ENCODE data around the gene SLC36A1. TPM values are rescaled to one million over a fixed set of nuclear protein-coding genes. Genes with fewer than 3 reads are reported as not detected.
A peak's percentile ranks its signal among the peaks of the same experiment; 100 is the strongest.

Gene SLC36A1
- total RNA-seq, 1 donor from 2014 or later, result 19.9 TPM

GRCh38 chr5:151449297-151449696 is 1.9 kb downstream of the SLC36A1 start:
- Histone ChIP-seq H3K4me1 (no peaks in the 10 kb centered on the region), H3K27me3 (no peaks in the 10 kb centered on the region), H3K27ac (no peak overlapping the region), H3K9me3 (no peaks in the 10 kb centered on the region), H3K4me3 (peak overlapping the region; percentile 2 to 83), H3K36me3 (no peaks in the 10 kb centered on the region)
- DNase-seq (ENCODE audit: low spot score in 2 of 2), result no peak
- intact Hi-C loops (cut with DNase I), result loop anchor here (10.0 kb wide), 1 partner anchor 194 kb away; the partner anchor contains the start of gene GM2A
- TF ChIP-seq CTCF (IDR thresholded peaks at IDR 0.05), result no peak

DNA sequence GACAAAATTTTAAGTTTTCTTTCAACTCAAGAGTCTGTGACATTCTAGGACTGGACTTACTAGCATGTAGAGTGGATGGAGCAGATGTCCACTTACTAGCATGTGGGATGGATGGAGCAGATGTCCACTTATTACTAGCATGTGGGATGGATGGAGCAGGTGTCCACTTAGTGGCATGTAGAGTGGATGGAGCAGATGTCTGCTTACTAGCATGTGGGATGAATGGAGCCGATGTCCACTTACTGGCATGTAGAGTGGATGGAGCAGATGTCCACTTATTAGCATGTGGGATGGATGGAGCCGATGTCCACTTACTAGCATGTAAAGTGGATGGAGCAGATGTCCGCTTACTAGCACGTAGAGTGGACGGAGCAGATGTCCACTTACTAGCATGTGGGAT is 2.4 kb downstream of the SLC36A1 start:
- DNase-seq (ENCODE audit: low spot score in 2 of 2), result no peak
- Histone ChIP-seq H3K36me3 (no peaks in the 10 kb centered on the region), H3K27me3 (no peaks in the 10 kb centered on the region), H3K9me3 (no peaks in the 10 kb centered on the region), H3K4me1 (no peaks in the 10 kb centered on the region), H3K4me3 (no peak overlapping the region), H3K27ac (no peak overlapping the region)
- TF ChIP-seq CTCF (IDR thresholded peaks at IDR 0.05), result no peak
- intact Hi-C loops (cut with DNase I), result loop anchor here (10.0 kb wide), 1 partner anchor 195 kb away; the partner anchor contains the start of gene GM2A

DNA sequence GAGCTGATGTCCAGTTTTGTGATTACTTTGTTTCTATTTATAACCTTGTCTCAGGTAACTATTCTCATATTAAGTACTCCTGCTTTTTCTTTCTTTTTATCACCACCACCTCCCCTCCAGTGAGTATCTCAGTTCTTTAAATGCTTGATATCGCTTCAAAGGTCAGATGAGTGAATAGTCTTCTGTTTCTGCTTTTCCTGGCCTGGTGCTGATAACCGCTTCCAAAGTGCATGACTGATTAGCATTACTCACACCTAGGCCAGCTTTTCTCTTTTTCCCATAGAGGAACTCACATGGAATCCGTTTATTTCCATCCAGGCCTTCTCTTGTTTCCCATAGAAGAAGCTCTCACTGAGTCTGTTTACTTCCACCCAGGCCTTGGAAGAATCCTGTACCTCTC is 3.2 kb downstream of the SLC36A1 start:
- intact Hi-C loops (cut with DNase I), result no loop called here
- Histone ChIP-seq H3K36me3 (no peaks in the 10 kb centered on the region), H3K27ac (no peak overlapping the region), H3K4me1 (no peaks in the 10 kb centered on the region), H3K27me3 (no peaks in the 10 kb centered on the region), H3K4me3 (no peak overlapping the region), H3K9me3 (no peaks in the 10 kb centered on the region)
- no peak for DNase-seq (ENCODE audit: low spot score in 2 of 2)
- TF ChIP-seq CTCF (IDR thresholded peaks at IDR 0.05), result no peak

GRCh38 chr5:151451626-151452520 is 4.5 kb downstream of the SLC36A1 start:
- Histone ChIP-seq H3K9me3 (no peaks in the 10 kb centered on the region), H3K36me3 (no peaks in the 10 kb centered on the region), H3K27ac (no peak overlapping the region), H3K4me1 (no peaks in the 10 kb centered on the region), H3K27me3 (no peaks in the 10 kb centered on the region), H3K4me3 (no peak overlapping the region)
- TF ChIP-seq CTCF (IDR thresholded peaks at IDR 0.05), result no peak
- intact Hi-C loops (cut with DNase I), result no loop called here
- no peak for DNase-seq (ENCODE audit: low spot score in 2 of 2)

- no peaks in the 10 kb centered on the region for H3K27me3 ChIP-seq
- H3K4me3 ChIP-seq, result no peak overlapping the region
- no peaks in the 10 kb centered on the region for H3K9me3 ChIP-seq
- no peaks in the 10 kb centered on the region for H3K4me1 ChIP-seq
- intact Hi-C loops (cut with DNase I), result no loop called here
- no peak for DNase-seq (ENCODE audit: low spot score in 2 of 2)
- TF ChIP-seq CTCF (IDR thresholded peaks at IDR 0.05), result no peak
- H3K36me3 ChIP-seq, result peaks cover under 1 to 4% of the 10 kb centered on the region in 2 donors
- H3K27ac ChIP-seq, result no peak overlapping the region
Observed at GRCh38 chr5:151454166-151454565, 6.8 kb downstream of the SLC36A1 start.
